ENCODE measurements around the gene GALNT17.

DNA sequence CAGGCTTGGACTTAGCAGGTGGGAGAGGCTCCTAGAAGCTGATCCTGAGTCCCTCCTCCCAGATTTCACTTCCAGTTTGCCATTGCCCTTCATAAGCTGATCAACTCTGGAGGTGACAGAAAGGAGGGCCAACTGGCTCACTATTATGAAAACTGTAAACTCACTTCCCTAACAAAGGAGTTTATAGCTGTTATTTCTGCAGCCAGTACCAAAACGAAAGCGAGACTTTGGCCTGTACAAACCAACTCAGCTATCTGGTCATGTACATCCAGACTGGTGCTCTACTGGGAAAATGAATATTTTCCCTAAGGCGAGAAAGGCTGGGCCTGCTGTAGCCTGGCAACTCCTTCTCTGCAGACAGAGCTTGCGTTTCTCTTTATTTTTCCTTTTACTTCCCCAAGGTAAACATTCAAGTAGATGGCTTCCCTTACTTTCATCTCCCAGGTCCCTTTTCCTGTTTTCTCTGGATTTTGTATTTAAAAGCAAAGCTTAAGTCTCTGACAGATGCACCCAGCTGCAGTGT is 54.7 kb downstream of the GALNT17 start:
- TF ChIP-seq CTCF (IDR thresholded peaks at IDR 0.05) (no peak), EP300 (IDR thresholded peaks at IDR 0.05) (no peak), POLR2A (IDR thresholded peaks at IDR 0.05) (no peak)
